ENCODE results near the gene MCL1. TPM values are rescaled to one million over a fixed set of nuclear protein-coding genes. Genes with fewer than 3 reads are reported as not detected.

Gene MCL1
- total RNA-seq, 4 donors from 2014 or later = 235 to 306 (median 258) TPM

DNA sequence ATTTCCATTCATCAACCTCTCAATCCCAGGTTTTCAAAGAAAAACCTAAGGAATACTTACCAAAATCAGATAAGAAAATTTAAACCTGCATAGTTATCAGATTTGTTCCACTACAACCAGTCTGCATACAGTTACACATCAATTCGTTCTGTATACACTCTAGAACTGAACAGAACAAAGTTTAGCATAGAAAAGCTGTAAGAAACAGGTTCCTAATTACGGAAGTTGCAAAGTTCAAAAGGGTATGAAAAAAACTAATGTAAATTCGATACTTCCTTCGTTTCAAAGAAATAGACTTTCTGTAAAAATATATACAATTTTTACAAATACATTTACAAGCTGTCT, 3.1 kb downstream of the MCL1 start:
- TF ChIP-seq, protein P1, sequence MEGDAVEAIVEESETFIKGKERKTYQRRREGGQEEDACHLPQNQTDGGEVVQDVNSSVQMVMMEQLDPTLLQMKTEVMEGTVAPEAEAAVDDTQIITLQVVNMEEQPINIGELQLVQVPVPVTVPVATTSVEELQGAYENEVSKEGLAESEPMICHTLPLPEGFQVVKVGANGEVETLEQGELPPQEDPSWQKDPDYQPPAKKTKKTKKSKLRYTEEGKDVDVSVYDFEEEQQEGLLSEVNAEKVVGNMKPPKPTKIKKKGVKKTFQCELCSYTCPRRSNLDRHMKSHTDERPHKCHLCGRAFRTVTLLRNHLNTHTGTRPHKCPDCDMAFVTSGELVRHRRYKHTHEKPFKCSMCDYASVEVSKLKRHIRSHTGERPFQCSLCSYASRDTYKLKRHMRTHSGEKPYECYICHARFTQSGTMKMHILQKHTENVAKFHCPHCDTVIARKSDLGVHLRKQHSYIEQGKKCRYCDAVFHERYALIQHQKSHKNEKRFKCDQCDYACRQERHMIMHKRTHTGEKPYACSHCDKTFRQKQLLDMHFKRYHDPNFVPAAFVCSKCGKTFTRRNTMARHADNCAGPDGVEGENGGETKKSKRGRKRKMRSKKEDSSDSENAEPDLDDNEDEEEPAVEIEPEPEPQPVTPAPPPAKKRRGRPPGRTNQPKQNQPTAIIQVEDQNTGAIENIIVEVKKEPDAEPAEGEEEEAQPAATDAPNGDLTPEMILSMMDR (IDR thresholded peaks at IDR 0.05) = no peak
- TF ChIP-seq EP300 (IDR thresholded peaks at IDR 0.05) (no peak), POLR2A (IDR thresholded peaks at IDR 0.05) (no peak)
- no peak for DNase-seq (ENCODE audit: low spot score in 2 of 2)
- Histone ChIP-seq H3K27ac (peak overlapping the region; percentile 97 to 100 (median 98)), H3K9me3 (no peaks in the 10 kb centered on the region), H3K27me3 (no peaks in the 10 kb centered on the region), H3K36me3 (peaks cover 2 to 73% (median 8%) of the 10 kb centered on the region in 3 donors), H3K4me3 (peak overlapping the region; percentile 82 to 98 (median 93)), H3K4me1 (peaks cover 0 to 57% (median 43%) of the 10 kb centered on the region in 4 donors)
- 1 to 2% methylated on average over 4 of the region's 4 CpGs for WGBS, 2 donors

DNA sequence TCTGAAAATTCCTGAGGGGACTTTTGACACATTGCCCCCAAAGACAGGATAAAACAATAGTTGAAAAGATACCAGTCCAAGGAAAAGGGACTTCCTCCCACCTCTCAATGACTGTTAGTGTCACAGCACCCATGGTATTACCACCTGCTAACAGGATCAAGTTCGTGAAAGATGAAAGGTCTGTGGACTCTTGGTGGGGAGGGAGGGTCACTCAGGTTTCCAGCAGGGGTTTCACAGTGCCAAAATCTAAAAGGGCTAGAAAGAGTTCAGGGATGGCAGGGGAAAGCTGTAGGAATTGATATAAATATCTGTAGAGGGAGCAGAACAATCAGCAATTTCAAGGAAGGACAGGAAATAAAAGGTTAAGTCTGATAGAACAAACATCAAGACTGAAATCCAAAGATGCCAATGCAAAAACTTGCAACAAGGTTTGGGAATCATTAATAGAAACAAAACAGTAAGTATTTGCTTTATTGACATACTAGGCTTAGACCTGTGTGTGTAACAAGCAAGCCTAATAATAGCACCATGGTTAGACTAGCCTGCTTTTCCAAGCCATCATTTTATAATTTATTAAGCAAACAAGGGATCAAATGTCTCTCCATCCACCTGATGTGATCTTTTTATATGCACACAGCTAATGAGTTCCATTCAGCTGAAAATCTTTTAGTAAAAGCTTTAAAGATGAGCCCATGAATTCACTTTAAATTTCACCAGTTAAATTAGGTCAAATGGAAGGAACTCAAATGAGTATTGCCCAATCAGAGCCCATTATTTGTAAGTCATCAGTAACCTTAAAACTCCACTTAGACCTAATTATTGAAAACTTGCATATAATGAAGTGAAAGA, 3.7 kb downstream of the MCL1 start:
- H3K4me1 ChIP-seq = peaks cover 0 to 58% (median 48%) of the 10 kb centered on the region in 4 donors
- H3K27ac ChIP-seq = peak overlapping the region; percentile 97 to 100 (median 98)
- TF ChIP-seq, protein P1 (IDR thresholded peaks at IDR 0.05) = no peak
- no peak for TF ChIP-seq POLR2A (IDR thresholded peaks at IDR 0.05)
- peak in 1 of 2 donors; percentile 19 for TF ChIP-seq EP300 (IDR thresholded peaks at IDR 0.05)
- H3K36me3 ChIP-seq = peaks cover 2 to 79% (median 8%) of the 10 kb centered on the region in 3 donors
- no peaks in the 10 kb centered on the region for H3K27me3 ChIP-seq
- DNase-seq (ENCODE audit: low spot score in 2 of 2) = no peak
- H3K9me3 ChIP-seq = no peaks in the 10 kb centered on the region
- 0 to 19% methylated on average over 1 of the region's 1 CpG for WGBS, 2 donors
- peak overlapping the region; percentile 82 to 98 (median 93) for H3K4me3 ChIP-seq

DNA sequence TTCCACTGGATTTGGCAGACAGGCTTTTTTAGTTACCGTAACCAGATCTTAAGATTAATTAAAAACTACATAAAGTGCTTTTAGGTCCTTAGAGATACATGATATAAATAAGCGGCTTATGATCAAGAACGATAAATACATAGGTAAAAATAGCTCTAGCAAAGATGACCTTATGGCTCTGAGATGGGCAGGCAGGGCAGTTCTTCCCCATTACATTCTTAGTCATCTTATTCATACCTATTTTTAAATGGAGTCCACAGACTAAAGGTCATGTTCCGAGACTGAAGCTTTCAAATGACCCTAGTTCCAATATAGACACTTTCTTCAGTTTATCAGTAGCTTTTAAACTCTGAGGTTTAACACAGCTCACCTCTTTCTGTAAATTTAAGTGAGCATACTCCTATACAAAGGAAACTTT, 4.3 kb downstream of the MCL1 start:
- Histone ChIP-seq H3K9me3 (no peaks in the 10 kb centered on the region), H3K27me3 (no peaks in the 10 kb centered on the region), H3K36me3 (peaks cover 2 to 81% (median 8%) of the 10 kb centered on the region in 3 donors), H3K4me1 (peaks cover 0 to 59% (median 50%) of the 10 kb centered on the region in 4 donors), H3K27ac (peak overlapping the region; percentile 97 to 100 (median 98)), H3K4me3 (peak overlapping the region; percentile 82 to 98 (median 93))
- TF ChIP-seq EP300 (IDR thresholded peaks at IDR 0.05) (no peak), POLR2A (IDR thresholded peaks at IDR 0.05) (no peak)
- TF ChIP-seq, protein P1 (IDR thresholded peaks at IDR 0.05) = no peak
- no peak for DNase-seq (ENCODE audit: low spot score in 2 of 2)
- 21 to 31% methylated on average over 4 of the region's 4 CpGs for WGBS, 2 donors

DNA sequence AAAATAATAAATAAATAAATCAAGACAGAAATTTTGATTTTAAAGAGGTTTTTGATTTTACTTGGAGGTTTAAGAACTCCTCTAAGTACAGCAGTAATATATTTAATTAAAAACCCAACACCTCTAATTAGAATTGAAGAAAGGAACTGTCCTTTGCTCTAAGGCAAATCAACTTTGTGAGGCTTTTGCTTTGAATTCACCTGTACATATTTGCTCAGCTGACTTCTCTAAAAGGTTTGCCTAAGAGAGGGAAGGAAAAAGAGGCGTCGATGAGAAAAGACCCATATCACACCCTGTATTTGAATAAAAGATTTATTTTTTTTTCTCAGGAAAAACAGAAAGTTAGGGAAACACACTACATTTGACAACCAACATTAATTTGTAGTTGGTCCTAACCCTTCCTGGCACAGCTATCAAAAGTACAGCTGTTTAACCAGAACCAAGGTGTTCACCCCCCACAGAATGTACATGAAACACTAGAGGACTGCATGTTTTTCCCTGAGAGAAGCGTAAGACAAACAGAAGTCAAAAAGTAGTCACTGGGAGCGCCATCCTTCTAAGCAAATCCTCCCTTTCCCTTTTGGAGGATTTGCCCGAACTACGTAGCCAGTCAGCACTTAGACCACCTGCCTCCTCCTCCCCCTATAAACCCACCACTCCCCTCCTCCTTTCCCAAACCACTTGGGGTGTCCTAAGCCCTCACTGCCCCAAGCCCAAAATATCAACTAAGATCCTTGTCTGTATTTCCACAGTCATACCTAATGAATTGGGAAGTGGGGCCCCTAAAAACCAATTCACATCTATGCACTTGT, 4.9 kb downstream of the MCL1 start:
- Histone ChIP-seq H3K36me3 (peaks cover 2 to 83% (median 8%) of the 10 kb centered on the region in 3 donors), H3K4me1 (peaks cover 0 to 64% (median 54%) of the 10 kb centered on the region in 4 donors), H3K27me3 (no peaks in the 10 kb centered on the region), H3K27ac (peak overlapping the region; percentile 97 to 100 (median 98)), H3K9me3 (no peaks in the 10 kb centered on the region), H3K4me3 (peak overlapping the region; percentile 82 to 98 (median 93))
- TF ChIP-seq, protein P1 (IDR thresholded peaks at IDR 0.05) = no peak
- TF ChIP-seq EP300 (IDR thresholded peaks at IDR 0.05) (peak in 1 of 2 donors; percentile 23), POLR2A (IDR thresholded peaks at IDR 0.05) (no peak)
- no peak for DNase-seq (ENCODE audit: low spot score in 2 of 2)
- WGBS, 2 donors = 47% methylated on average over 6 of the region's 6 CpGs
